OCI-LY1 (cell line): ENCODE measurements around the gene OTOG.

Source experiments
- H2AFZ ChIP-seq: fragments of 200-600 bp; sonication (generic), shearing (Covaris generic); 2 replicates; pipeline ENCODE4 v1.6.0; 2014; ENCODE audit warnings: antibody characterized with exemption, mild to moderate bottlenecking, low read length
- H3F3A ChIP-seq: fragments of 200-600 bp; sonication (generic), shearing (Covaris generic); 2 replicates; pipeline ENCODE4 v1.6.0; 2014; ENCODE audit warnings: mild to moderate bottlenecking, antibody characterized with exemption, low read length, moderate library complexity; ENCODE audit not compliant: insufficient read depth
- H3K27ac ChIP-seq: fragments of 200-600 bp; sonication (generic); 2 replicates; pipeline ENCODE4 v1.5.1; 2014; ENCODE audit warnings: low read length, mixed run types, mild to moderate bottlenecking, low read depth; ENCODE audit not compliant: poor library complexity, severe bottlenecking
- H3K27me3 ChIP-seq: fragments of 200-600 bp; sonication (generic); 2 replicates; pipeline ENCODE4 v1.6.0; 2014; ENCODE audit warnings: antibody characterized with exemption, mild to moderate bottlenecking, low read length, moderate library complexity; ENCODE audit not compliant: insufficient read depth
- H3K36me3 ChIP-seq: fragments of 200-600 bp; sonication (generic); 2 replicates; pipeline ENCODE4 v1.6.1; 2014; ENCODE audit warnings: mild to moderate bottlenecking, antibody characterized with exemption, low read length, moderate library complexity, mixed read lengths; ENCODE audit not compliant: insufficient read depth
- H3K4me1 ChIP-seq: fragments of 200-600 bp; sonication (generic); 2 replicates; pipeline ENCODE4 v1.5.1; 2014; ENCODE audit warnings: mild to moderate bottlenecking, low read length, moderate library complexity; ENCODE audit not compliant: insufficient read depth, severe bottlenecking
- H3K4me2 ChIP-seq: fragments of 200-600 bp; sonication (generic), shearing (Covaris generic); 2 replicates; pipeline ENCODE4 v1.6.1; 2014; ENCODE audit warnings: low read length
- H3K4me3 ChIP-seq: fragments of 200-600 bp; sonication (generic); 2 replicates; pipeline ENCODE4 v1.5.1; 2014; ENCODE audit warnings: low read length, low read depth, mild to moderate bottlenecking, mixed read lengths; ENCODE audit not compliant: poor library complexity, severe bottlenecking
- H3K79me2 ChIP-seq: fragments of 200-600 bp; shearing (Covaris generic); 2 replicates; pipeline ENCODE4 v1.6.1; 2016; ENCODE audit warnings: mixed run types, low read length, mixed read lengths; ENCODE audit not compliant: insufficient read depth
- H3K9ac ChIP-seq: fragments of 200-600 bp; sonication (generic), shearing (Covaris generic); 2 replicates; pipeline ENCODE4 v1.6.1; 2014; ENCODE audit warnings: mild to moderate bottlenecking, low read length, mixed read lengths
- H3K9me2 ChIP-seq: fragments of 200-600 bp; sonication (generic), shearing (Covaris generic); 2 replicates; pipeline ENCODE4 v1.6.1; 2014; ENCODE audit warnings: low read depth, mild to moderate bottlenecking, low read length, mixed read lengths
- H3K9me3 ChIP-seq: fragments of 200-600 bp; shearing (Covaris generic); 2 replicates; pipeline ENCODE4 v1.6.1; 2014; ENCODE audit warnings: low read length, mixed read lengths
- H4K20me1 ChIP-seq: fragments of 200-600 bp; sonication (generic), shearing (Covaris generic); 2 replicates; pipeline ENCODE4 v1.6.0; 2016; ENCODE audit warnings: mild to moderate bottlenecking, low read length; ENCODE audit not compliant: insufficient read depth
- EZH2 ChIP-seq: fragments of 200-600 bp; sonication (generic), shearing (Covaris generic); IDR thresholded peaks from 2 replicates; pipeline ENCODE4 v1.8.0; 2017; ENCODE audit warnings: borderline replicate concordance, mixed run types, mild to moderate bottlenecking, antibody characterized with exemption, low read length, moderate library complexity, mixed read lengths
- TF ChIP-seq, protein P1 (sequence below): fragments of 200-600 bp; sonication (generic), shearing (Covaris generic); IDR thresholded peaks from 2 replicates; pipeline ENCODE4 v1.5.1; 2017; ENCODE audit warnings: mild to moderate bottlenecking, antibody characterized with exemption, low read length, moderate library complexity, mixed read lengths

Gene OTOG

GRCh38 chr11:17516551-17517150, 30.4 kb upstream of the OTOG start:
- H3K4me3 ChIP-seq: no peak overlapping the region

DNA sequence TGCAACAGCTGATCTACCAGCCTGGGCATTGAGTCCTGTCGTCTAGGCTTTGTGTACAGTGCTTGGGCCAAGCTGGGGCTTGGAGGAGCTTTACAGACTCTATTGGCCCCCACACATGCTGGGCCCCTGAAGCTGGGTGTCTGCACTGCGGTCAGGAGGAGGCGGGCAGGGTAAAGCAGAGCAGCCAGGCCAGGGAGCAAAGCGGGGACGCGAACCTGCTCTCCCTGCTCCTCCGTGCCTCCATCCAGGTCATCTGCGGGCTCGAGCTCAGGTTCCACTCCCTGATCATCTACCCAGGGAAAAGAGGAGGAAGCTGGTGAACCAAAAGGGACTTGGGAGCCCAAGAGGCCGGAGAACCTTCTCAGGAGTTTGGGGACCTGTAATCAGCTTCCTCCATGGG, 29.9 kb upstream of the OTOG start:
- H3K27ac ChIP-seq: no peak overlapping the region
- TF ChIP-seq EZH2: no peak
- TF ChIP-seq, protein P1, sequence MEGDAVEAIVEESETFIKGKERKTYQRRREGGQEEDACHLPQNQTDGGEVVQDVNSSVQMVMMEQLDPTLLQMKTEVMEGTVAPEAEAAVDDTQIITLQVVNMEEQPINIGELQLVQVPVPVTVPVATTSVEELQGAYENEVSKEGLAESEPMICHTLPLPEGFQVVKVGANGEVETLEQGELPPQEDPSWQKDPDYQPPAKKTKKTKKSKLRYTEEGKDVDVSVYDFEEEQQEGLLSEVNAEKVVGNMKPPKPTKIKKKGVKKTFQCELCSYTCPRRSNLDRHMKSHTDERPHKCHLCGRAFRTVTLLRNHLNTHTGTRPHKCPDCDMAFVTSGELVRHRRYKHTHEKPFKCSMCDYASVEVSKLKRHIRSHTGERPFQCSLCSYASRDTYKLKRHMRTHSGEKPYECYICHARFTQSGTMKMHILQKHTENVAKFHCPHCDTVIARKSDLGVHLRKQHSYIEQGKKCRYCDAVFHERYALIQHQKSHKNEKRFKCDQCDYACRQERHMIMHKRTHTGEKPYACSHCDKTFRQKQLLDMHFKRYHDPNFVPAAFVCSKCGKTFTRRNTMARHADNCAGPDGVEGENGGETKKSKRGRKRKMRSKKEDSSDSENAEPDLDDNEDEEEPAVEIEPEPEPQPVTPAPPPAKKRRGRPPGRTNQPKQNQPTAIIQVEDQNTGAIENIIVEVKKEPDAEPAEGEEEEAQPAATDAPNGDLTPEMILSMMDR: no peak

More at GRCh38 chr11:17516551-17517150, 30.4 kb upstream of the OTOG start:
- no peaks in the 10 kb centered on the region for H3K9me2 ChIP-seq
- no peaks in the 10 kb centered on the region for H3F3A ChIP-seq
- no peaks in the 10 kb centered on the region for H3K27me3 ChIP-seq
- H3K9ac ChIP-seq: no peak overlapping the region
- H3K36me3 ChIP-seq: no peaks in the 10 kb centered on the region
- H3K27ac ChIP-seq: no peak overlapping the region
- no peaks in the 10 kb centered on the region for H3K9me3 ChIP-seq
- no peaks in the 10 kb centered on the region for H3K79me2 ChIP-seq
- no peaks in the 10 kb centered on the region for H4K20me1 ChIP-seq
- TF ChIP-seq EZH2: no peak
- TF ChIP-seq, protein P1: no peak
- no peak overlapping the region for H3K4me2 ChIP-seq
- no peak overlapping the region for H2AFZ ChIP-seq
- H3K4me1 ChIP-seq: no peaks in the 10 kb centered on the region

DNA sequence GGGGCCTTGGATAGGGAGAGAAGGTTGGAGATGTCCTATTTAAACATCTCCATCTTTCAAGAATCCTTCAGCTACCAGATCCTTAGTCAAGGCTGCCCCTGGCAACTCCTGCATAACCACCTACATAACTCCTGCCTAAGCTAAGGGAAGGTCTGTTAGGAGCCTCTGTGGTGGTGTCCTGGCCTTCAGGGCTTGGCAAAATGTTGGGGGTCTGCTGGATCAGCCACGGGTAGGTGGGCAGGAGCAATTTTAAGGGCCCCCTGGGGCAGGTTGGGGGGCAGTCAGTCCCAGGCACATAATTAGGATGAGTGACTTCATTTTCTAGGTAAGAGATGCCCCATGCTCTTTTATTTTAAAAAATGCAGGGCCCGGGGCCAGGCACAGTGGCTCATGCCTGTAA, 28.7 kb upstream of the OTOG start:
- H3K4me1 ChIP-seq: no peaks in the 10 kb centered on the region
- no peaks in the 10 kb centered on the region for H3K36me3 ChIP-seq
- H3K79me2 ChIP-seq: no peaks in the 10 kb centered on the region
- H3F3A ChIP-seq: no peaks in the 10 kb centered on the region
- no peak overlapping the region for H2AFZ ChIP-seq
- no peak overlapping the region for H3K27ac ChIP-seq
- H4K20me1 ChIP-seq: no peaks in the 10 kb centered on the region
- no peaks in the 10 kb centered on the region for H3K27me3 ChIP-seq
- no peaks in the 10 kb centered on the region for H3K9me3 ChIP-seq
- H3K4me2 ChIP-seq: no peak overlapping the region
- TF ChIP-seq, protein P1: no peak
- TF ChIP-seq EZH2: no peak
- no peak overlapping the region for H3K4me3 ChIP-seq
- no peaks in the 10 kb centered on the region for H3K9me2 ChIP-seq
- H3K9ac ChIP-seq: no peak overlapping the region

More for the DNA sequence above, 29.9 kb upstream of the OTOG start:
- Histone ChIP-seq H3K4me3 (no peak overlapping the region), H3K9me3 (no peaks in the 10 kb centered on the region), H3K4me1 (no peaks in the 10 kb centered on the region), H3K79me2 (no peaks in the 10 kb centered on the region), H3K9ac (no peak overlapping the region), H3K4me2 (no peak overlapping the region), H3F3A (no peaks in the 10 kb centered on the region), H3K36me3 (no peaks in the 10 kb centered on the region), H3K27me3 (no peaks in the 10 kb centered on the region), H3K9me2 (no peaks in the 10 kb centered on the region), H2AFZ (no peak overlapping the region), H4K20me1 (no peaks in the 10 kb centered on the region)
